ENCODE measurements around the gene MACROD1. TPM values are rescaled to one million over a fixed set of nuclear protein-coding genes. Genes with fewer than 3 reads are reported as not detected.
A peak's percentile ranks its signal among the peaks of the same experiment; 100 is the strongest.

Gene MACROD1
- total RNA-seq, 1 donor from 2014 or later, result 20.6 TPM

DNA sequence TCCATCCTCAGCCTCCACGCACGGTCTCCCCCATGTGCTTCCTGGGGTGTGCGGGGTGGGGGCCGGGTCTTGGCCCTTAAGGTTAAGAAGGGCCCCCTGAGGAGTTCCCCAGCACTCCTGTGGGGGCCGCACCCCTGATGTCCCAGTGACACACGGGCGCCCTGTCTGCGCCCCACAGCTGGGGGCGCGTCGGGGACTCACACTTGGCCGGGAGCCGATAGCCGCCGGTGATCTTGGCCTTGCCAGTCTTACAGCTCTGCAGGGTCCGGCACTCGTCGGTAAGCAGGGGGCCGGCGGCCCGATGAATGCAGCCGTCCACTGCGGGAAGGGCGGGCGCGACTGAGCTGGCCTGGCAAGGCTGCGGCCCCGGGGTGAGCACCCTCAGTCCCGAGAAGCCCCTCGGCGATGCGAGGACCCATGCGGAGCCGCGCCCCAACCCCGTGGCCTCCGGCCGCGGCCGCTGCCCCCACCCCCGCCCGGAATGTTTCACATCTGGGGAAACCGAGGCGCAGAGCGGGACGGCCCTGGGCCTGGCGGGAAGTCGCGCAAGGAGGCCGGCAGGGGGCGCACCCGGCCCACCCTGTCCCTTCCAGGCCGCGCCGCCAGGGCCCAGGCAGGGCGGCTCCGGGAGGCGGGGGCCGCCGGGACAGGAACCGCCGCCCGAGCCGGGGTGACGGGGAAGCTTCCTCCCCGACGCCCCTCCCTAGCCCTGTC is 165.7 kb downstream of the MACROD1 start:
- Mint-ChIP-seq H3K4me1 (ENCODE audit: low read depth) (peaks cover 8% of the 10 kb centered on the region), H3K36me3 (ENCODE audit: low read depth) (peaks cover 7% of the 10 kb centered on the region), H3K4me3 (ENCODE audit: unreplicated experiment) (peak overlapping the region; percentile 19), H3K27ac (ENCODE audit: unreplicated experiment) (no peak overlapping the region), H3K27me3 (ENCODE audit: low read depth) (no peaks in the 10 kb centered on the region), H3K9me3 (ENCODE audit: low read depth) (no peaks in the 10 kb centered on the region)
- peak; percentile 88 for TF ChIP-seq CTCF (IDR thresholded peaks at IDR 0.05)
- no peak for DNase-seq (ENCODE audit: low spot score)

DNA sequence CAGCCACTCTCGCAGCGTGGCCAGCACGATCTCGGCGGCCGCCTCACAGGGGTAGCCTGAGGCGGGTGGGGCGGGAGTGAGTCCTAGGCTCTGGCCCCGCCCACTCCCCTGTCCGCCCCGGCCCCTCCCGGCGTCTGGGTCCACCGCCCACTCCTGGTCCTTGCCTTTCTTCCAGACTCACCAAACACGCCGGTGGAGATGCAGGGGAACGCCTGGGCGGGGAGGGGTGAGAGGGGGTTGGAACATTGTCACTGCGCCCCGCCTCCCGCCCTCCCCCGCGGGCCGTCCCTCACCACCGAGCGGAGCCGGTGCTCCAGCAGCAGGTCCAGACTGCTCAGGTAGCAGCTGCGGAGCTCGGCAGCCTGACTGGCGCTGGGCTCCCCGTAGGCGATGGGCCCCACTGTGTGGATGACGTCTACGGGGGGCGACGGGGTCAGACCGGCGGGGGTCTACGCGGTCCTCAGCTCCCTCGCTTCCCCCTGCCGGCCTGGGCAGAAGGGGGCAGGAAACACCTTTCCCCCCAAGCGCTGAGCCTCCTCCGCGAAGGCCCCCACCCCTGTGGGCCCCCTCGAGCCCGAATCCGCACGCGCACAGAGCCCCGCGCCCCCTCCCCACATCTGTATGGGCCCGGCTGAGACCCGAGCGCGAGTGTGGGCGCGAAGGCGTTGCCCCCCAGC is 166.4 kb downstream of the MACROD1 start:
- H3K27ac Mint-ChIP-seq (ENCODE audit: unreplicated experiment), result no peak overlapping the region
- H3K36me3 Mint-ChIP-seq (ENCODE audit: low read depth), result peaks cover 9% of the 10 kb centered on the region
- H3K27me3 Mint-ChIP-seq (ENCODE audit: low read depth), result no peaks in the 10 kb centered on the region
- no peaks in the 10 kb centered on the region for H3K9me3 Mint-ChIP-seq (ENCODE audit: low read depth)
- peaks cover 8% of the 10 kb centered on the region for H3K4me1 Mint-ChIP-seq (ENCODE audit: low read depth)
- no peak overlapping the region for H3K4me3 Mint-ChIP-seq (ENCODE audit: unreplicated experiment)
- TF ChIP-seq CTCF (IDR thresholded peaks at IDR 0.05), result no peak
- no peak for DNase-seq (ENCODE audit: low spot score)

- no peaks in the 10 kb centered on the region for H3K27me3 Mint-ChIP-seq (ENCODE audit: low read depth)
- H3K4me1 Mint-ChIP-seq (ENCODE audit: low read depth), result peaks cover 8% of the 10 kb centered on the region
- no peak overlapping the region for H3K27ac Mint-ChIP-seq (ENCODE audit: unreplicated experiment)
- no peak for TF ChIP-seq CTCF (IDR thresholded peaks at IDR 0.05)
- H3K36me3 Mint-ChIP-seq (ENCODE audit: low read depth), result peaks cover 11% of the 10 kb centered on the region
- H3K4me3 Mint-ChIP-seq (ENCODE audit: unreplicated experiment), result no peak overlapping the region
- no peaks in the 10 kb centered on the region for H3K9me3 Mint-ChIP-seq (ENCODE audit: low read depth)
- no peak for DNase-seq (ENCODE audit: low spot score)
Observed at GRCh38 chr11:63998558-63999348, 167.2 kb downstream of the MACROD1 start.

DNA sequence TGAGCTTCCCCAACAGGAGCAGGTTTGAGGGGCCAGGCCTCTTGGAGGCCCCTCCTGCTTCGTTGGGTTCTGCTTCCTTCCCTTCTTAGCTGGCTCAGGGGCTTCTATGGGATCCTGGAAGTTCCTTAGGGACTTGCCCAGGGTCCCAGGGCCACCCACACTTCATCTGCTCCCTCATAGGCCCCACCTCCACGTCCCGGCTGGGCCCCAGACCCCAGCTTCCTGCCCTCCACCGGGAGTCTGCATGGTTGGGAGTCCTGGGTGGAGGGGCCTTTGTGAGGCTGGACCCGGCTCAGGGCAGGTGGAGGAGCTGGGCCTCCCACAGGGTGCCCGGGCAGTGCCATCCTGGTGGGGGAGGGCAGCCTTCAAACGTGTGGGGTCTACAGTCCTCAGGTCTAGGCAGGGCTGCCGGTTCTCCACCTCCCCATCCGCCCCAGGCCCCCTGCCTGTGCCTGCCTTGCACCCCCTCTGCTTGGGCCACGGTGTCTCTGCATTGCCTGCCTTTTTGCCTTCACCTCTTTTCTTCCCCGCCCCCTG is 168.0 kb downstream of the MACROD1 start:
- H3K27ac Mint-ChIP-seq (ENCODE audit: unreplicated experiment), result no peak overlapping the region
- no peak for DNase-seq (ENCODE audit: low spot score)
- no peak overlapping the region for H3K4me3 Mint-ChIP-seq (ENCODE audit: unreplicated experiment)

More for the DNA sequence above, 168.0 kb downstream of the MACROD1 start:
- Mint-ChIP-seq H3K9me3 (ENCODE audit: low read depth) (no peaks in the 10 kb centered on the region), H3K4me1 (ENCODE audit: low read depth) (peaks cover 8% of the 10 kb centered on the region), H3K36me3 (ENCODE audit: low read depth) (peaks cover 13% of the 10 kb centered on the region), H3K27me3 (ENCODE audit: low read depth) (no peaks in the 10 kb centered on the region)
- TF ChIP-seq CTCF (IDR thresholded peaks at IDR 0.05), result no peak

All from chondrocyte (in vitro differentiated cells).